Measurements from ENCODE around the gene HIVEP3.
A peak's percentile ranks its signal among the peaks of the same experiment; 100 is the strongest.

HIVEP3 gene

DNA sequence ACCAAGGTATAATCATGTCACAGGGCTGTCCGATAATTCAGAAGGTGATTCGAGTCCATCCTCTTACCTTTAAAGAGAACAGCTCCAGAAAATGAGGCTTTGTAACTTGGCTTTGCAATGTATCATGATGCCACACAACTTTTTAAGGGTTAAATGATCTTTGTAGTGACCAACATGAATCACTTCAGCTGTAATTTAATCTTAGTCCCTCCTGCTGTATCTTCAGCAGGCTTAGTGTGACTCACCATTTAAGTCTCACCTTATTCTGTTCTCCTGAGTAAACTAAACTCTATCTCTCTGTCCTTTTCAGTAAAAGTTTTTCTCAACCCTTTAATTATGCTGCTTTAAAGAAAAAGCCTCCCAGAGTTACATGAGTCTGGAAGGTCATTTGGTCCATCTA is 1.9 kb upstream of the HIVEP3 start:
- DNase-seq, result no peak

DNA sequence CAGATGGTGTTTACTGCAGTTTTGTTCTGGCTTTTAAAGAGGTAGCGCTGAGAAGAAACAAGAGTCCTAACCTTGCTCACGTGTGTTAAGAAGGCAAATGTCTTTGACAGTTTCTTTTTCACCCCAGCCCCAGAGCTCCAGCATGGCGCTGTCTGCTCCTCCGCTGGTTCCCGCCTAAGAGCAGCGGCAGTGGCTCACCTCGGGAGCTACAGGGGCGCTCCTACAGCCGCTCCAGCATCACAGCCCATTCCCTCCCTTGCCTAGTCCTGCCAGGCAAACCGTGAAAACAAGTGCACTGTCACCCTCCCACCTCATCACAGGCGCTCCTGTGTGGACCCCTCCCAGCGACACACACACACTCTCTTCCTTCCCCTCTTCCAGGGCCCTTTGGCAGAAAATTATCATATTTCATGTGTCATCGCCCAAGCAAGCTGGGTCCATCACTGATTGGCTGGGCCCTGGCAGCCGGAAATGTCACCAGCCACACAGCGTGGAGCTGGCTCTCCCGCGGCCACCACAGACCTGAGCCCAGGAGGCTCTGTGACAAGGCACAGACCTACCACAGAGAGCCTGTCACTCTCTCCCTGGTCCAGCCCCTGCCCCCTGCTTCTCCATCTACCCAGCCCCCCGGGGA is 1.2 kb upstream of the HIVEP3 start:
- DNase-seq, result peak in 1 of 4 experiments; percentile 9

DNA sequence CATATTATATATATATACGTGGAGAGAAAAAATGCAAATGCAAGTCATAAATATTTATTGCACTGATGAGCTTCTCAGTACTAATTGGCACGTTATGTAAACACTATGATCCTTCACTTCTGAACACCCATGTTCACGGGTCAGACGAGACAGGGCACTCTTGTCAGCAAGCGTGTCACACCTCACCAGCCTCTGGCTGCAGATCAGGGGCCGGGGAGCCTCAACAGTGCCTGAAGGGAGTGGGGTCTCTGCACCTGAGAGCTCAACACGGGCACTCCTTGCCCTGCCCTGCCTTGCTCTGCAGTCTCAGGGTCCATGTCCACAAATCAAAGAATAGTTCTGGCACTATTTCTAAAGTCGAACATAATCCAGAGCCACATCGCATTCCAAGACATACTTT is 409 bp upstream of the HIVEP3 start:
- DNase-seq, result no peak

DNA sequence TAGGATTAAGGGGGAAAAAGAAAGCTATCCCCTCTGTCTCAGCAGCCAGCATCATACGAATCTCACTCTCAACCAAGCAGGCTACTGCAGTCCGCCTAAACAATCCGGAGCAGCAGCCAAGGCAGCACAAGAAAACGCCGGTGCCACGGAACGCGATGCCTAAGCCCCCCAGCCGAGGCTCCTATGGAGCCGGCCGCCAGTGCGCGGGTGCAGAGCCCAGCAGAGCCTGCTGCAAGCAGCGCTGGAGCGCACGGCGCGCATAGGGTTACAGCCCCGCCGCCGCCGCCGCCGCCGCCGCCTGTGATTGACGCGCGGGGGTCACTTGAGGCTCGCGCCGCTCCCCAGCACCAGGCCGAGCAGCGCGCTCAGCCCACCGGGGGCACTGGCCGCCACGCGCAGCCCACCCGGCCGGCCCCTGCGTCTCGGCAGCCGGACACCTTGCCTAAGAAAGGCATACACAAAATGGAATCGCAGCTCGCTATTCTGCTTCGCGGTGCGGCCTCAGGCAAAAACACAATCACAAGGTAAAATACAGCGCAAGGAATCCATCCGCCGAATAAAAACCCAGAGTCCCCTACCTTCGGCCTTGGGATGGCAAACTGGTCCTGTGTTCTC is 780 bp downstream of the HIVEP3 start:
- peak in 3 of 4 experiments; percentile 17 to 59 (median 45) for DNase-seq

DNA sequence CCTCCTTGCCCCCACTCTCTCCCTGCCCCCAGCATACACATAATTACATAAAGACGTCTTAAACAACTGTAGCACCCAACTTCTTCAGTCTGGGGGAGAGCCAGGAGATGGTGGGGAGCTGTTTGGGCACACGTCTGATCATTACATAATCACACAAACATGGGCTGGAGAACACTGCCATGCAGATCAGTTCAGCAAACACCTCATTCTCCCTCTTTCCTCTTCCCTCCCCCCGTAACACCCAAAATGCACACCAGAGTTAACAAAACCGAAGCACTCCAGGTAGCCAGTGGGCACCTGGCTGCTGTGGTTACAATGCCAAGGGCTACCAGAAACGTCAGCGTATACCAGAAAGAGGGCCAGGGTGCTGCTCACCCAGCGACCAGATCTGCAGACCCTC is 1.6 kb downstream of the HIVEP3 start:
- no peak for DNase-seq

- no peak for DNase-seq
These were observed 2.7 kb downstream of the HIVEP3 start for GRCh38 chr1:41915786-41916571.

DNA sequence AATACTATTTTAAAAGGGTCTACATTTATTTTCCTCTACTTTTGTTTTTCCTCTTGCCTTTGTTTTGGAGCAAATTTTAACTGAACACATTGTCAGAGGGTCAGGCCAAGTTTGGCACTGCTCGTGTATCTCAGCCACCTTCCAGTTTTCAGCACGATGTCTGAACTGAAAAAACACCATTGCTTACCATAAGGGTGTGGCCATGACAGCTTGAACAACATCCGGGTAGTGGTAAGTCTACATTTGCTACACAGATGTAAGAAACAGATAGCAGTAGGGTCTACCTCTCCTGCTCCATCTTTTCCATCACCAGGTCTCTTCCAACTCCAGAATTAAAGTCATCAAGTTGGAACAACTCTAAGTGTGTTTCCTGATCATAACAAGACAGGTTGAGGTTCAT is 4.2 kb downstream of the HIVEP3 start:
- DNase-seq, result no peak

- no peak for DNase-seq
These were observed 5.7 kb downstream of the HIVEP3 start for GRCh38 chr1:41913014-41913413.

DNA sequence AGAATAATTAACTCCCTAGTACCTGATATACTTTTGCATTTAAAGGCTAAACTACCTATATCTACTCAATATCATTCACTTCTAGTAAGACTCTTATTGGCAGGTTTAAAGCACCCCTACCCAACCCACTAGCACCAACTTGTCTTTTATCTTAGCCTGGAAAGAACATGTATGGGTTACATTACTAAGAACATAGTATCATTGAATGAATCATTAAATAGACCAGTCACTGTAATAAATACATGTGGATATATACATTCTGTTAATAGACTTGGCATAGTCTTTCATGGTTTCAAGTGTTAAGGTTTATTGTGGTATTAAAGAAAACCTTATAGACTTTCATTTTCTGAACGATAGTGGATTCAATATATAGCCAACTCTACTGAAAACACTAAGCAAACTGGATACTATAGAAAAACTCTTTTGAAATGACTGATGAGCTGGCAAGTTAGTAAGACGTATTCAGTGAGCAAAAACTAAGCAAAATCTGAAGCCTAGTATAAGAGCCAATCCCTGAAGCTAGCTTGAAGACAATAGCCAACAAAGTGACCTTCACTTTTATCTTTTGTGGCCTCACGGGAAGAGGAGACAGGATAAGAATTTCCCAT is 10.3 kb downstream of the HIVEP3 start:
- DNase-seq, result no peak

GRCh38 chr1:41907446-41907845 is 11.3 kb downstream of the HIVEP3 start:
- no peak for DNase-seq

- DNase-seq, result no peak
These were observed 11.8 kb downstream of the HIVEP3 start for GRCh38 chr1:41906943-41907342.

DNA sequence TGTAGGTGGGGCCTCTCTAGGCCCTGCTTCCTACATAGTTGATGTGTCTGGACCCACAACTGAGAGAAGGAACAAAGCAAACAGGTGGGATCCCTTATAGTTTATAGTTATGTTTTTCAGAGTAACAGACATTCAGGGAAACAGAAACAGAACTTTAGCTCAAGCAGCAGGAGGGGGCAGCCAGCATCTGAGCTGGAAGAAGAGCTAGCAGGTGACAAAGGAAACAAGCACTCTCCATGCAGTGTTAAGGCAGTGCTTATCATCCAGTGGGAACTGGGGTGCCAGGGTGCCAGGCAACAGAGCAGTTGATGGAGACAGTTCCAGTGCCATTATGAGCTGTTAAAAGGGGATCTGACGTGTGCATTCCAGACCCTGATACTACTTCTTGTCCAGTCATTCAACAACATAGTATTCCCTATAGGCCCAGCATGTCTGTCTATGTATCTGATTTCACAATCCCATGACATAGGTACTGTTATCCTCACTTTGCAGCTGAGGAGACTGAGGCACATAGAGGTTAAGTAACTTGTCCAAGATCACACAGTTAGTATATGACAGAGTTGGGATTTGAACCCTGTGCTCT is 13.5 kb downstream of the HIVEP3 start:
- DNase-seq, result no peak

- no peak for DNase-seq
These were observed 16.1 kb downstream of the HIVEP3 start for GRCh38 chr1:41902664-41903063.

DNA sequence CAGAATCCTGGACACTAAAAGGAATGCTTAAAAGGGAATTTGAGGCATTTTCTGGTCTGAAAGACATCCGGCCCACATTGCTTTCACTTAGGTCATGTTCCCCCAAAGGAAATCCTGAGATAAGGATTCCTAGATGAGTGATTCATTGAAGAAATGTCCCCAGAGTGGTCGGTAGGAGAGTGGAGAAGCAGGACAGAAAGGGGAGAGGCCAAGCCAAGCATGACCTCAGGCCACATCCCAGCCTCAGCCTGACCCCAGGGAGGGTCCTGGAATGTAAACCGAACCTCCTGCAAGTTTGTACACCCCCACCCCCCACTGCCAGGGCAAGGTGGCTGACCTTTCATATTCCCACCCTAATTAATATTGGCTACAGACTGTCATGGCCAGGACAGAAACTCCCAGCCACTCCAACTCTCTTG is 16.6 kb downstream of the HIVEP3 start:
- no peak for DNase-seq

GRCh38 chr1:41901551-41901950 is 17.2 kb downstream of the HIVEP3 start:
- DNase-seq, result no peak

DNA sequence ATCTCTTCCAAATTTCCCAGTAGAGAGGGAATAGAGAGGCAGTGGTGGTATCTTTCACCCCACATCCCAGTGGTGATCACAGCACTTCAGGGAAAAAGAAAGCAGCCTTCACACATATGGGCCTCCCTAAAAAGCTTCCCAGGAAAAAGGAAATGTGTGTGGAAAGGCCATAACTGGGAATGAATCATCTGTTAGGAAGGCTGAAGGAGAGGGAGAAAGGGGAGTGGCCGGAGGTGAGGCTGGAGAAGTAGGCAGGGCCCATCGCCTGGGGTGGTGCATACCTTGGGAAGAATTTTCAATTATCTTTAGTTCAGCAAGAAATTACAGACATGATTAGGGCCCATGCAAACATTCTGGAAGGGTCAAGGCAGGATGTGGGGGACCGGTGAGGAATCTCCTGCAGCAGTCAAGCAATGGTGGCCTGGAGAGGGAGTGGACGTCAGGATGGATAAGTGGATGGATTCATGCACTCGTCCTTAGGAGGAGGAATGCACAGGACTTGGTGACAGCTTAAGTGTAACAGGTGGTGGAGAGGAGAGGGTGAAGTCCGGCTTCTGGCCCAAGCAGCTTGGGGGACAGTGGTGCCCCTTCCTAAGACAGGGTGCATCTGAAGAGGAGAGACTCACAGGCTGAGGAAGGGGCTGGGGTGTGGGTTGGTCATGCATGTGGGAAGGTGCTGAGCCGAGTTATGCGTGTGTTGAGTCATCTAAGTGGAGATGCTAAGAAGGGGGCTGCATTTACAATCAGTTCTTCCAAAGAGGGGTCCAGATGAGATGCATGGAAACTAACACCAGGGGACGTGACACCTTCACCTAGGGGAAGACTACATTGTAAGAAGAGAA is 17.9 kb downstream of the HIVEP3 start:
- DNase-seq, result no peak

GRCh38 chr1:41898191-41898713 is 20.5 kb downstream of the HIVEP3 start:
- DNase-seq, result peak; percentile 31 to 64 (median 54)

GRCh38 chr1:41895552-41895951 is 23.2 kb downstream of the HIVEP3 start:
- no peak for DNase-seq

- peak in 3 of 4 experiments; percentile 24 to 31 (median 30) for DNase-seq
These were observed 23.8 kb downstream of the HIVEP3 start for GRCh38 chr1:41894808-41895483.

DNA sequence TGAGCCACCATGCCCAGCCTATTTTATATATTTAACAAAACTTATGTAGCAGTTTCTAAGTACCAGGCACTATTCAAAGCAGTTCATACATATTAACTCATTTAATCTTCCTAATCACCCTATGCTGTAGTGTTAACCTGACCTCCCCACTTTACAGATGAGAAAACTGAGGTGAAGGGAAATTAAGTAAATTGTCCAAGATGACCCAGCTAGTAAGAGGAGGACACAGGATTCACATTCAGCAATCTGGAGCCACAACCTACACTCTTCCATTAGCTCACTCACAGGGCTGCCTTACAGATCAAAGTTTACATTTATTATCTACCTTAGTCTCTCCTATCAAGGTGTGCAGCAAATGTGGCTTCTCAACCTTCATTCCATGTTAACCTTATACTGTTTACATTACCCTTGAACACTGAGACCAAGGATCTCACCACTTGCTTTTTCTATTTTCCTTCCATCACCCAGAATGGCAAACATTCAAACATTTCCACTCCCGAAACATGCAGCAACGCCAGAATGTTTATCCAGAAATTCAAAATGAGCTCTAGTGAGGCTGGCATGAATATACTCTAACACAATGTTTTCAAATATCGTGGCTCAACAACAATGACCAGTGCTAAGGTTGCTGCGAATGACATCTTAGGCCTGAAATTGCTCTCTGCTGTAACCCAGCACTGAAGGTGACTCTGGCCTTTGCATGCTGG is 24.5 kb downstream of the HIVEP3 start:
- DNase-seq, result no peak

All from suppressor macrophage (primary cell).